HepG2 (cell line): ENCODE data around the gene CRLF1. TPM values are rescaled to one million over a fixed set of nuclear protein-coding genes. Genes with fewer than 3 reads are reported as not detected.
A peak's percentile ranks its signal among the peaks of the same experiment; 100 is the strongest.

ENCODE experiments used
- ARNT ChIP-seq: fragments of 450-650 bp; IDR thresholded peaks from 2 replicates; pipeline ENCODE4 v1.6.1; 2017
- CHD4 ChIP-seq: fragments of 200-600 bp; sonication (generic); IDR thresholded peaks from 2 replicates; pipeline ENCODE4 v1.7.0; 2017; ENCODE audit warnings: mild to moderate bottlenecking, low read length, borderline replicate concordance
- FOXM1 ChIP-seq: sonication (generic); formaldehyde crosslinking; IDR thresholded peaks from 2 replicates; pipeline ENCODE4 v1.5.0; 2020; ENCODE audit warnings: missing genetic modification reagents
- HBP1 ChIP-seq: IDR thresholded peaks from 2 replicates; pipeline ENCODE4 v1.6.1; 2016; ENCODE audit warnings: low read depth, control low read depth
- MYPOP ChIP-seq: sonication (generic); formaldehyde crosslinking; IDR thresholded peaks from 2 replicates; pipeline ENCODE4 v1.8.1; 2023; ENCODE audit warnings: mild to moderate bottlenecking, moderate library complexity, missing genetic modification reagents
- NCOR1 ChIP-seq: fragments of 200-600 bp; sonication (generic); IDR thresholded peaks from 2 replicates; pipeline ENCODE4 v1.7.0; 2017; ENCODE audit warnings: antibody characterized with exemption, low read length, borderline replicate concordance
- SALL1 ChIP-seq: sonication (generic); formaldehyde crosslinking; IDR thresholded peaks from 2 replicates; pipeline ENCODE4 v1.8.0; 2022; ENCODE audit warnings: mild to moderate bottlenecking, missing genetic modification reagents
- SAP130 ChIP-seq: IDR thresholded peaks from 2 replicates; pipeline ENCODE4 v1.6.1; 2016; ENCODE audit warnings: low read depth
- SIX4 ChIP-seq: sonication (generic); formaldehyde crosslinking; IDR thresholded peaks from 2 replicates; pipeline ENCODE4 v1.4.0; 2020; ENCODE audit warnings: missing genetic modification reagents
- STAT5B ChIP-seq: sonication (generic); formaldehyde crosslinking; IDR thresholded peaks from 2 replicates; pipeline ENCODE4 v1.4.0; 2020; ENCODE audit warnings: missing genetic modification reagents
- YEATS4 ChIP-seq: sonication (generic); formaldehyde crosslinking; IDR thresholded peaks from 2 replicates; pipeline ENCODE4 v1.4.0; 2020; ENCODE audit warnings: missing genetic modification reagents, borderline replicate concordance
- ZC3H13 ChIP-seq: sonication (generic); formaldehyde crosslinking; IDR thresholded peaks from 2 replicates; pipeline ENCODE4 v1.8.1; 2023; ENCODE audit warnings: mild to moderate bottlenecking, missing genetic modification reagents, moderate library complexity
- ZFX ChIP-seq: sonication (generic); formaldehyde crosslinking; IDR thresholded peaks from 2 replicates; pipeline ENCODE4 v1.4.0; 2020; ENCODE audit warnings: mild to moderate bottlenecking, low read depth, missing genetic modification reagents, moderate library complexity
- ZFY ChIP-seq: sonication (generic); formaldehyde crosslinking; IDR thresholded peaks from 2 replicates; pipeline ENCODE4 v1.4.0; 2020; ENCODE audit warnings: missing genetic modification reagents
- ZNF20 ChIP-seq: sonication (generic); formaldehyde crosslinking; IDR thresholded peaks from 2 replicates; pipeline ENCODE4 v1.4.0; 2020; ENCODE audit warnings: mild to moderate bottlenecking, moderate library complexity, missing genetic modification reagents
- ZNF260 ChIP-seq: sonication (generic); formaldehyde crosslinking; IDR thresholded peaks from 2 replicates; pipeline ENCODE4 v1.4.0; 2020; ENCODE audit warnings: missing genetic modification reagents, low read depth, mild to moderate bottlenecking, borderline replicate concordance
- ZNF331 ChIP-seq: sonication (generic); formaldehyde crosslinking; IDR thresholded peaks from 2 replicates; pipeline ENCODE4 v1.4.0; 2020; ENCODE audit warnings: missing genetic modification reagents
- ZNF441 ChIP-seq: sonication (generic); formaldehyde crosslinking; IDR thresholded peaks from 2 replicates; pipeline ENCODE4 v1.7.0; 2021; ENCODE audit warnings: missing genetic modification reagents, borderline replicate concordance
- ZNF446 ChIP-seq: sonication (generic); formaldehyde crosslinking; IDR thresholded peaks from 2 replicates; pipeline ENCODE4 v1.5.0; 2020; ENCODE audit warnings: mild to moderate bottlenecking, missing genetic modification reagents
- ZNF605 ChIP-seq: sonication (generic); formaldehyde crosslinking; IDR thresholded peaks from 2 replicates; pipeline ENCODE4 v1.8.0; 2022; ENCODE audit warnings: mild to moderate bottlenecking, missing genetic modification reagents
- ZNF879 ChIP-seq: sonication (generic); formaldehyde crosslinking; IDR thresholded peaks from 2 replicates; pipeline ENCODE4 v1.8.1; 2023; ENCODE audit warnings: missing genetic modification reagents
- polyA plus RNA-seq, 8 experiments: library from polyadenylated mRNA; depleted of rRNA in 3 of 8; stranded (reverse) in 7 of 8; unstranded in 1 of 8; fragments of >200 nt; fragmentation: Illumina TruSeq in 4 of 8; extraction: Trizol in 4 of 8; gene quantifications; 2 replicates each; pipeline versions ENCODE4 v1.2.1 to v1.2.3, GENCODE V29; 2011 to 2016; ENCODE audit warnings: low read depth in 4 of 8, missing spikeins in 1 of 8, mixed read lengths in 1 of 8; ENCODE audit not compliant: insufficient read depth in 1 of 8
- total RNA-seq, 5 experiments: library from RNA; depleted of rRNA; stranded (reverse); fragments of >200 nt; fragmentation: Illumina TruSeq; extraction: Trizol; gene quantifications; 2 replicates each; pipeline ENCODE4 v1.2.3, GENCODE V29; 2016; ENCODE audit warnings: low read depth in 1 of 5
- TF ChIP-seq, protein P1 (sequence below): sonication (generic); formaldehyde crosslinking; IDR thresholded peaks from 2 replicates; pipeline ENCODE4 v1.4.0; 2020; ENCODE audit warnings: mild to moderate bottlenecking, missing genetic modification reagents, borderline replicate concordance
- TF ChIP-seq, protein P2 (sequence below): sonication (generic); formaldehyde crosslinking; IDR thresholded peaks from 2 replicates; pipeline ENCODE4 v1.4.0; 2020; ENCODE audit warnings: missing genetic modification reagents

The CRLF1 gene
- total and polyA plus RNA-seq, 2 of the 13 experiments (the other 11 are each of a cell fraction or from before 2014, with no cell fraction given) = 217 to 296 TPM

- TF ChIP-seq HBP1 = 0 out of 2 replicates have a peak, but pooled peaks have one; percentile 51
- peak; percentile 73 for TF ChIP-seq ZFX
- TF ChIP-seq YEATS4 (CRISPR knock-in tag) = peak; percentile 60; the same call in 1 of the 2 replicates
- TF ChIP-seq ZNF446 (CRISPR knock-in tag) = 0 out of 2 replicates have a peak, but pooled peaks have one; percentile 40
- TF ChIP-seq STAT5B (CRISPR knock-in tag) = no peak
- no peak for TF ChIP-seq ZNF20 (CRISPR knock-in tag)
- peak; percentile 56; the same call in 1 of the 2 replicates for TF ChIP-seq SAP130 (CRISPR knock-in tag)
- TF ChIP-seq ARNT = no peak
- TF ChIP-seq SALL1 (CRISPR knock-in tag) = 0 out of 2 replicates have a peak, but pooled peaks have one; percentile 15
- TF ChIP-seq NCOR1 = no peak
- TF ChIP-seq ZNF879 = no peak
- no peak for TF ChIP-seq ZNF441 (CRISPR knock-in tag)
- no peak for TF ChIP-seq FOXM1 (CRISPR knock-in tag)
- TF ChIP-seq CHD4 = no peak
- 0 out of 2 replicates have a peak, but pooled peaks have one; percentile 20 for TF ChIP-seq ZNF331 (CRISPR knock-in tag)
- TF ChIP-seq, protein P1, sequence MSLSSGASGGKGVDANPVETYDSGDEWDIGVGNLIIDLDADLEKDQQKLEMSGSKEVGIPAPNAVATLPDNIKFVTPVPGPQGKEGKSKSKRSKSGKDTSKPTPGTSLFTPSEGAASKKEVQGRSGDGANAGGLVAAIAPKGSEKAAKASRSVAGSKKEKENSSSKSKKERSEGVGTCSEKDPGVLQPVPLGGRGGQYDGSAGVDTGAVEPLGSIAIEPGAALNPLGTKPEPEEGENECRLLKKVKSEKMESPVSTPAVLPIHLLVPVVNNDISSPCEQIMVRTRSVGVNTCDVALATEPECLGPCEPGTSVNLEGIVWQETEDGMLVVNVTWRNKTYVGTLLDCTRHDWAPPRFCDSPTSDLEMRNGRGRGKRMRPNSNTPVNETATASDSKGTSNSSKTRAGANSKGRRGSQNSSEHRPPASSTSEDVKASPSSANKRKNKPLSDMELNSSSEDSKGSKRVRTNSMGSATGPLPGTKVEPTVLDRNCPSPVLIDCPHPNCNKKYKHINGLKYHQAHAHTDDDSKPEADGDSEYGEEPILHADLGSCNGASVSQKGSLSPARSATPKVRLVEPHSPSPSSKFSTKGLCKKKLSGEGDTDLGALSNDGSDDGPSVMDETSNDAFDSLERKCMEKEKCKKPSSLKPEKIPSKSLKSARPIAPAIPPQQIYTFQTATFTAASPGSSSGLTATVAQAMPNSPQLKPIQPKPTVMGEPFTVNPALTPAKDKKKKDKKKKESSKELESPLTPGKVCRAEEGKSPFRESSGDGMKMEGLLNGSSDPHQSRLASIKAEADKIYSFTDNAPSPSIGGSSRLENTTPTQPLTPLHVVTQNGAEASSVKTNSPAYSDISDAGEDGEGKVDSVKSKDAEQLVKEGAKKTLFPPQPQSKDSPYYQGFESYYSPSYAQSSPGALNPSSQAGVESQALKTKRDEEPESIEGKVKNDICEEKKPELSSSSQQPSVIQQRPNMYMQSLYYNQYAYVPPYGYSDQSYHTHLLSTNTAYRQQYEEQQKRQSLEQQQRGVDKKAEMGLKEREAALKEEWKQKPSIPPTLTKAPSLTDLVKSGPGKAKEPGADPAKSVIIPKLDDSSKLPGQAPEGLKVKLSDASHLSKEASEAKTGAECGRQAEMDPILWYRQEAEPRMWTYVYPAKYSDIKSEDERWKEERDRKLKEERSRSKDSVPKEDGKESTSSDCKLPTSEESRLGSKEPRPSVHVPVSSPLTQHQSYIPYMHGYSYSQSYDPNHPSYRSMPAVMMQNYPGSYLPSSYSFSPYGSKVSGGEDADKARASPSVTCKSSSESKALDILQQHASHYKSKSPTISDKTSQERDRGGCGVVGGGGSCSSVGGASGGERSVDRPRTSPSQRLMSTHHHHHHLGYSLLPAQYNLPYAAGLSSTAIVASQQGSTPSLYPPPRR (CRISPR knock-in tag) = no peak
- no peak for TF ChIP-seq ZNF260
- 0 out of 2 replicates have a peak, but pooled peaks have one; percentile 38 for TF ChIP-seq ZC3H13 (CRISPR knock-in tag)
- TF ChIP-seq, protein P2, sequence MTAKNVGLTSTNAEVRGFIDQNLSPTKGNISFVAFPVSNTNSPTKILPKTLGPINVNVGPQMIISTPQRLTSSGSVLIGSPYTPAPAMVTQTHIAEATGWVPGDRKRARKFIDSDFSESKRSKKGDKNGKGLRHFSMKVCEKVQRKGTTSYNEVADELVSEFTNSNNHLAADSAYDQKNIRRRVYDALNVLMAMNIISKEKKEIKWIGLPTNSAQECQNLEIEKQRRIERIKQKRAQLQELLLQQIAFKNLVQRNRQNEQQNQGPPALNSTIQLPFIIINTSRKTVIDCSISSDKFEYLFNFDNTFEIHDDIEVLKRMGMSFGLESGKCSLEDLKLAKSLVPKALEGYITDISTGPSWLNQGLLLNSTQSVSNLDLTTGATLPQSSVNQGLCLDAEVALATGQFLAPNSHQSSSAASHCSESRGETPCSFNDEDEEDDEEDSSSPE (CRISPR knock-in tag) = peak; percentile 49; the same call in 1 of the 2 replicates
- TF ChIP-seq ZFY (CRISPR knock-in tag) = peak; percentile 60
- no peak for TF ChIP-seq SIX4 (CRISPR knock-in tag)
- peak; percentile 60; the same call in 1 of the 2 replicates for TF ChIP-seq ZNF605 (CRISPR knock-in tag)
- 0 out of 2 replicates have a peak, but pooled peaks have one; percentile 18 for TF ChIP-seq MYPOP
Observed at GRCh38 chr19:18636969-18637629, 30.5 kb upstream of the CRLF1 start, which contains the start of gene KLHL26 (continued).
